GM12892 (cell line): ENCODE results near the gene WNT11.

Experiments
- POLR2A ChIP-seq: IDR thresholded peaks from 2 replicates; pipeline ENCODE4 v1.6.1; 2011; ENCODE audit warnings: low read depth, low read length, control low read depth
- POLR2AphosphoS5 ChIP-seq: IDR thresholded peaks from 2 replicates; pipeline ENCODE4 v1.6.1; 2011; ENCODE audit warnings: low read depth, low read length, control low read depth

DNA sequence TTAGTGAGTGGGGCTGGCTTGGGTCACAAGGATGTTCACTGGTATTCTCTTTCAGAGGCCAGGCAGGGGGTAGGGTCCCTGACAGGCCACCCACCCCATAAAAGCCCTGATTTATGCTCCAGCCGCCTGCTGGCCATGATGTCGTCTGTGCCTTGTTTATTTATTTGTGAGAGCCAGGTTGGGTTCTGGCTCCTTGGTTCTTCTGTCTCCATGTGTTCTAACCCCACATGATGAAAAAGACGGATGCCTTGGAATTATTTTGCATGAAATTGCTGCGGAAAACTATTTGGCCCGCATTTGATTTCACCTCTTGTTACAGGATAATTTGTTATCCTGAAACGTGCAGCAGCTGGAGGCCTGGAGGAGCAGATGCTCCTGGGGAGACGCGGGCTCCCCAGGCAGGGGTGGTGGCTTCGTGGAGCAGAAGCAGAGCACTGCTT is 46.3 kb upstream of the WNT11 start:
- TF ChIP-seq POLR2A (no peak), POLR2AphosphoS5 (no peak)
